SK-N-SH treated with all-trans-retinoic acid at 6 μM for 48 hours (cell line): ENCODE data around the gene MTFP1.

Experiments used
- ATAC-seq: fragments of 200-7000 bp; cut with Tn5 transposase; 3 replicates; pipeline ENCODE4 v1.9.1; 2020; ENCODE audit warnings: mild to moderate bottlenecking, moderate library complexity
- ARNTL ChIP-seq: fragments of 450-650 bp; formaldehyde crosslinking; IDR thresholded peaks from 2 replicates; pipeline ENCODE4 v1.5.0; 2020; ENCODE audit warnings: low read depth, mild to moderate bottlenecking, moderate library complexity, borderline replicate concordance
- BACH2 ChIP-seq: fragments of 250-450 bp; sonication (Bioruptor Pico); IDR thresholded peaks from 2 replicates; pipeline ENCODE4 v1.9.0; 2021; ENCODE audit warnings: mild to moderate bottlenecking, borderline replicate concordance
- CREB5 ChIP-seq: fragments of 250-450 bp; sonication (Bioruptor Pico); IDR thresholded peaks from 2 replicates; pipeline ENCODE4 v1.5.1; 2020; ENCODE audit warnings: low read depth, mild to moderate bottlenecking, moderate library complexity
- CSDC2 ChIP-seq: fragments of 250-450 bp; sonication (Bioruptor Pico); IDR thresholded peaks from 2 replicates; pipeline ENCODE4 v1.5.0; 2020; ENCODE audit warnings: mild to moderate bottlenecking, moderate library complexity
- CSRNP3 ChIP-seq: fragments of 250-450 bp; sonication (Bioruptor Pico); IDR thresholded peaks from 2 replicates; pipeline ENCODE4 v1.5.1; 2021; ENCODE audit warnings: mild to moderate bottlenecking, moderate library complexity
- ESRRG ChIP-seq: fragments of 250-450 bp; sonication (Bioruptor Pico); IDR thresholded peaks from 2 replicates; pipeline ENCODE4 v1.6.1; 2021; ENCODE audit warnings: mild to moderate bottlenecking
- GLIS3 ChIP-seq: fragments of 250-450 bp; sonication (Bioruptor Pico); IDR thresholded peaks from 2 replicates; pipeline ENCODE4 v1.5.0; 2020; ENCODE audit warnings: mild to moderate bottlenecking, moderate library complexity
- ISL1 ChIP-seq: fragments of 250-450 bp; sonication (Bioruptor Pico); IDR thresholded peaks from 2 replicates; pipeline ENCODE4 v2.1.2; 2022; ENCODE audit warnings: mild to moderate bottlenecking, moderate library complexity
- OSR1 ChIP-seq: fragments of 250-450 bp; sonication (Bioruptor Pico); IDR thresholded peaks from 2 replicates; pipeline ENCODE4 v1.8.0; 2022; ENCODE audit warnings: moderate library complexity, mild to moderate bottlenecking, inconsistent platforms
- PATZ1 ChIP-seq: fragments of 250-450 bp; sonication (Bioruptor Pico); IDR thresholded peaks from 2 replicates; pipeline ENCODE4 v1.8.0; 2020; ENCODE audit warnings: mild to moderate bottlenecking, moderate library complexity, borderline replicate concordance
- POU6F1 ChIP-seq: fragments of 250-450 bp; sonication (Bioruptor Pico); IDR thresholded peaks from 2 replicates; pipeline ENCODE4 v1.8.0; 2021; ENCODE audit warnings: low read depth, mild to moderate bottlenecking, moderate library complexity, borderline replicate concordance
- RARB ChIP-seq: fragments of 250-450 bp; sonication (Bioruptor Pico); IDR thresholded peaks from 2 replicates; pipeline ENCODE4 v1.8.0; 2021; ENCODE audit warnings: mild to moderate bottlenecking, moderate library complexity
- SNAI2 ChIP-seq: fragments of 250-450 bp; sonication (Bioruptor Pico); IDR thresholded peaks from 2 replicates; pipeline ENCODE4 v1.5.0; 2020; ENCODE audit warnings: mild to moderate bottlenecking, moderate library complexity
- TCF4 ChIP-seq: fragments of 250-450 bp; sonication (Bioruptor Pico); IDR thresholded peaks from 2 replicates; pipeline ENCODE4 v1.8.0; 2021; ENCODE audit warnings: mild to moderate bottlenecking, moderate library complexity, borderline replicate concordance
- TSHZ2 ChIP-seq: fragments of 250-450 bp; sonication (Bioruptor Pico); IDR thresholded peaks from 2 replicates; pipeline ENCODE4 v1.5.0; 2020; ENCODE audit warnings: mild to moderate bottlenecking, moderate library complexity
- ZC3H10 ChIP-seq: fragments of 250-450 bp; sonication (Bioruptor Pico); IDR thresholded peaks from 2 replicates; pipeline ENCODE4 v1.5.1; 2021; ENCODE audit warnings: mild to moderate bottlenecking, moderate library complexity
- ZFP3 ChIP-seq: fragments of 250-450 bp; sonication (Bioruptor Pico); IDR thresholded peaks from 2 replicates; pipeline ENCODE4 v1.5.0; 2020; ENCODE audit warnings: mild to moderate bottlenecking, moderate library complexity
- ZFP30 ChIP-seq: fragments of 450-650 bp; formaldehyde crosslinking; IDR thresholded peaks from 2 replicates; pipeline ENCODE4 v1.5.0; 2022; ENCODE audit warnings: mild to moderate bottlenecking, moderate library complexity
- ZNF565 ChIP-seq: fragments of 450-650 bp; formaldehyde crosslinking; conservative IDR thresholded peaks from 2 replicates; pipeline ENCODE4 v1.5.0; 2020; ENCODE audit warnings: low read depth, mild to moderate bottlenecking, moderate library complexity

The MTFP1 gene

GRCh38 chr22:30439836-30440235, 14.3 kb downstream of the MTFP1 start:
- TF ChIP-seq CSRNP3 = no peak
- TF ChIP-seq ZFP3 (CRISPR knock-in tag) = no peak
- TF ChIP-seq SNAI2 (CRISPR knock-in tag) = no peak
- no peak for TF ChIP-seq POU6F1 (CRISPR knock-in tag)
- no peak for TF ChIP-seq BACH2 (CRISPR knock-in tag)
- TF ChIP-seq TSHZ2 (CRISPR knock-in tag) = no peak
- no peak for TF ChIP-seq OSR1 (CRISPR knock-in tag)

GRCh38 chr22:30441088-30441487, 15.5 kb downstream of the MTFP1 start:
- no peak for TF ChIP-seq RARB (CRISPR knock-in tag)
- TF ChIP-seq TSHZ2 (CRISPR knock-in tag) = no peak
- no peak for TF ChIP-seq CREB5 (CRISPR knock-in tag)
- TF ChIP-seq ZFP30 (CRISPR knock-in tag) = no peak
- no peak for TF ChIP-seq ZC3H10 (CRISPR knock-in tag)
- TF ChIP-seq TCF4 (CRISPR knock-in tag) = no peak
- no peak for TF ChIP-seq PATZ1
- TF ChIP-seq OSR1 (CRISPR knock-in tag) = no peak
- no peak for TF ChIP-seq ISL1 (CRISPR knock-in tag)
- TF ChIP-seq ARNTL = no peak
- TF ChIP-seq ZFP3 (CRISPR knock-in tag) = no peak
- no peak for TF ChIP-seq SNAI2 (CRISPR knock-in tag)
- no peak for TF ChIP-seq CSDC2
- TF ChIP-seq GLIS3 (CRISPR knock-in tag) = no peak
- no peak for TF ChIP-seq ESRRG (CRISPR knock-in tag)
- no peak for TF ChIP-seq ZNF565 (CRISPR knock-in tag)
- ATAC-seq = no peak

More at GRCh38 chr22:30439836-30440235, 14.3 kb downstream of the MTFP1 start:
- no peak for ATAC-seq
